Activated T-cell treated with anti-CD3 and anti-CD28 coated beads, Interleukin-2, amount 50 U/mL, for 72 hours (primary cell): ENCODE measurements around the gene SYT1. TPM values are rescaled to one million over a fixed set of nuclear protein-coding genes. Genes with fewer than 3 reads are reported as not detected.
A peak's percentile ranks its signal among the peaks of the same experiment; 100 is the strongest.

ENCODE experiments used
- ATAC-seq, 2 donors: fragments of 150-1000 bp; cut with Tn5 transposase; replicated peaks in 1 of 2; 2 replicates each; pipeline ENCODE4 v1.10.0; 2021; ENCODE audit warnings: moderate library complexity in 2 of 2, mild to moderate bottlenecking in 1 of 2
- DNase-seq, 2 donors: peaks; one replicate each; pipeline ENCODE4 v3.0.0; 2021 to 2022; ENCODE audit warnings: mixed read lengths in 1 of 2
- H3K27ac Mint-ChIP-seq: one replicate; pipeline ENCODE4 v1.8.0; 2022; ENCODE audit warnings: mild to moderate bottlenecking, moderate library complexity, mixed read lengths
- H3K27me3 Mint-ChIP-seq: one replicate; pipeline ENCODE4 v1.8.0; 2022; ENCODE audit warnings: low read depth, mixed read lengths
- H3K36me3 Mint-ChIP-seq, 2 donors: one replicate each; pipeline ENCODE4 v1.8.0; 2022; ENCODE audit warnings: mixed read lengths in 2 of 2, mild to moderate bottlenecking in 1 of 2; ENCODE audit not compliant: insufficient read depth in 2 of 2
- H3K4me1 Mint-ChIP-seq: one replicate; pipeline ENCODE4 v1.8.0; 2022; ENCODE audit warnings: low read depth, mixed read lengths
- H3K4me3 Mint-ChIP-seq, 2 donors: one replicate each; pipeline ENCODE4 v1.8.0; 2022; ENCODE audit warnings: mild to moderate bottlenecking in 2 of 2, mixed read lengths in 2 of 2, moderate library complexity in 2 of 2
- H3K9me3 Mint-ChIP-seq, 2 donors: one replicate each; pipeline ENCODE4 v1.8.0; 2022; ENCODE audit warnings: mixed read lengths in 2 of 2
- total RNA-seq, 2 donors: library from RNA; stranded (reverse); gene quantifications; one replicate each; pipeline ENCODE4 v1.2.3, GENCODE V29; 2022

SYT1 gene
- total RNA-seq, 2 donors from 2014 or later, result not detected

- Mint-ChIP-seq H3K4me3 (no peak overlapping the region), H3K4me1 (no peaks in the 10 kb centered on the region), H3K27me3 (no peaks in the 10 kb centered on the region), H3K36me3 (no peaks in the 10 kb centered on the region), H3K27ac (no peak overlapping the region), H3K9me3 (no peaks in the 10 kb centered on the region)
- ATAC-seq (no peak), DNase-seq (no peak)
These were observed 517.0 kb downstream of the SYT1 start for GRCh38 chr12:79381248-79382208.

DNA sequence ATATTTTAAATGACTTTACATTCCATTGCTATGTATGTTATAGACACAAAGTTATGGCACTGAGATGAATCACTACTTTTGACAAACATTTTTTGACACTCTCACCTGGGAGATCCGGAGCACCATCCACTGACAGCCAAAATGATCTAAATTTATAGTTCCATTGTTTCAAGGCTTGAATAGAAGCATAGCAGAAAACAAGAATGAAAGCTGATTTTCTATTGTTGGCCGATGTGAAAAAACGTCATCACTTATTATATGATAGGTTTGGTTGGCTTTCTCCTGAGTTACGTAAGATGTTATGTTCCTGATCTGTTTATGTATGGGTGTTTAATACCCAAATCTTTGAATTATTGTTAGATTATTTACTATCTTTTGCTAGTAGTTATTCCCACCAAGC is 520.0 kb downstream of the SYT1 start:
- Mint-ChIP-seq H3K27me3 (no peaks in the 10 kb centered on the region), H3K27ac (no peak overlapping the region), H3K36me3 (no peaks in the 10 kb centered on the region), H3K4me3 (no peak overlapping the region), H3K4me1 (no peaks in the 10 kb centered on the region), H3K9me3 (no peaks in the 10 kb centered on the region)
- ATAC-seq, result no peak
- no peak for DNase-seq

GRCh38 chr12:79388011-79388410 is 523.4 kb downstream of the SYT1 start:
- ATAC-seq (no peak), DNase-seq (no peak)
- Mint-ChIP-seq H3K9me3 (no peaks in the 10 kb centered on the region), H3K27ac (no peak overlapping the region), H3K4me1 (no peaks in the 10 kb centered on the region), H3K27me3 (no peaks in the 10 kb centered on the region), H3K4me3 (no peak overlapping the region), H3K36me3 (no peaks in the 10 kb centered on the region)

- Mint-ChIP-seq H3K4me1 (no peaks in the 10 kb centered on the region), H3K36me3 (no peaks in the 10 kb centered on the region), H3K9me3 (peaks cover 1 to 3% of the 10 kb centered on the region in 2 donors), H3K27me3 (no peaks in the 10 kb centered on the region), H3K27ac (peak overlapping the region; percentile 71), H3K4me3 (no peak overlapping the region)
- ATAC-seq (no peak), DNase-seq (no peak)
These were observed 529.3 kb downstream of the SYT1 start for GRCh38 chr12:79393842-79394241.

GRCh38 chr12:79397609-79398008 is 533.0 kb downstream of the SYT1 start:
- H3K4me3 Mint-ChIP-seq, result no peak overlapping the region
- DNase-seq, result no peak
- no peak overlapping the region for H3K27ac Mint-ChIP-seq
- no peak for ATAC-seq
- H3K27me3 Mint-ChIP-seq, result no peaks in the 10 kb centered on the region
- H3K9me3 Mint-ChIP-seq, result peaks cover 1 to 3% of the 10 kb centered on the region in 2 donors
- H3K36me3 Mint-ChIP-seq, result no peaks in the 10 kb centered on the region
- no peaks in the 10 kb centered on the region for H3K4me1 Mint-ChIP-seq

DNA sequence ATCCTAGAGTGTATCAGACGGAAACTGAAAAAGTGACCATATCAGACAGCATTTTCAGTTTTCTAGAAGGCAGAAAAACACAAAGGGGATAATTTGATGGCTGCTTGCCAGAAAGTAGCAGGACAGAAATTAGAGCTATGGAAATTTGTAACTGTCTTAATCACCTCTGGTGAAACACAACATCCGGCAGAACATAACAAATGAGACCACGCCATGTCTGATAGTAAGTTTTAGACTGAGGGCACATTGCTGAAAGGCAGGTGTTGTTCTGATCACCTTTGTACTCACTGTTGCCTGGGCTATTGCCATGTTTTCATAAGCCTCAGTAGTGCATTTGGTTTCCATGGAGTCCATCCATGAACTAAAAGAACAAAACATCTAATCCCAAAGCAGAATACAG is 535.9 kb downstream of the SYT1 start:
- Mint-ChIP-seq H3K36me3 (no peaks in the 10 kb centered on the region), H3K27me3 (no peaks in the 10 kb centered on the region), H3K4me3 (no peak overlapping the region), H3K27ac (no peak overlapping the region), H3K4me1 (no peaks in the 10 kb centered on the region), H3K9me3 (no peaks in the 10 kb centered on the region)
- no peak for DNase-seq
- no peak for ATAC-seq

- Mint-ChIP-seq H3K4me3 (no peak overlapping the region), H3K27me3 (no peaks in the 10 kb centered on the region), H3K27ac (no peak overlapping the region), H3K36me3 (no peaks in the 10 kb centered on the region), H3K9me3 (no peaks in the 10 kb centered on the region), H3K4me1 (no peaks in the 10 kb centered on the region)
- DNase-seq, result no peak
- ATAC-seq, result no peak
These were observed 538.0 kb downstream of the SYT1 start for GRCh38 chr12:79402606-79403005.

DNA sequence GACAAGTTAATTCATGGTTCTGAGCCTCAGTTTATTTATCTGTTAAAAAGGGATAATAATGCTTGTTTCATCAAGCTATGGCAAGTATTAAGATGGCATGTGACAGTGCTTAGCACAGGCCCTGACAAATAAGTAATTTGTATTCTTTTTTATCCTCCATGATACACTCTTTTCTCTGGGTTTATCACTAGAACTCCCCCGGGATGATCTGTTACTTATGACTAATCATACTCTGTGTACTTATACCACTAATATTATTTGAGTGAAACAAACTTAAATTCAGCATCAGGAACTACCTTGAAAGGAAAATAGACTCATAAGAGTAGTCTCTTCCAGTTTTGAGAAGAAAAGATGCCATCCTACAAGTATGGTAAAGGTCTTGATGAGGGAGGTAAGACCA is 542.4 kb downstream of the SYT1 start:
- ATAC-seq (no peak), DNase-seq (no peak)
- no peak overlapping the region for H3K27ac Mint-ChIP-seq
- H3K9me3 Mint-ChIP-seq, result no peaks in the 10 kb centered on the region
- no peaks in the 10 kb centered on the region for H3K36me3 Mint-ChIP-seq
- no peaks in the 10 kb centered on the region for H3K4me1 Mint-ChIP-seq
- H3K4me3 Mint-ChIP-seq, result no peak overlapping the region
- H3K27me3 Mint-ChIP-seq, result no peaks in the 10 kb centered on the region

GRCh38 chr12:79407671-79408622 is 543.4 kb downstream of the SYT1 start:
- Mint-ChIP-seq H3K27ac (no peak overlapping the region), H3K4me3 (no peak overlapping the region), H3K4me1 (no peaks in the 10 kb centered on the region), H3K27me3 (no peaks in the 10 kb centered on the region), H3K36me3 (no peaks in the 10 kb centered on the region), H3K9me3 (no peaks in the 10 kb centered on the region)
- DNase-seq (peak; percentile 2 to 11), ATAC-seq (peak in 1 of 2 donors; percentile 36)

DNA sequence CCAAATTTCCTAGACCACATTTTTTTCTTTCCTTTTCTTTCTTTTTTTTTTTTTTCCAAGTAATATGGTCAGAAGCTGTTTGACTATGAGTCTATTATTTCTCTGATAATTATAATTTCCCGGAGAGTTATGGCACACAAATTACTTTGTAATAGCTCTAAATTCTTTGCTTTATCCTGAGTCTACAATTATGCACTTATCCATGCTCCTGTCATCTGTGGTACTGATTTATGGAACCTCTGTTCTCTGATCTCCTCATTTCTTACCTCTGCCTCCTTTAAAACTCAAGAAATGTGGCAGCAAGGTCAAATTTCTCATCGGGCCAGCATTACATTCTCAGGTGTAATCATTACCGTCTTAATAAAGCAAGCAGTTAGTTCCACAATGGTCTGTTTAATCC is 544.1 kb downstream of the SYT1 start:
- ATAC-seq (no peak), DNase-seq (no peak)
- H3K4me3 Mint-ChIP-seq, result no peak overlapping the region
- no peaks in the 10 kb centered on the region for H3K4me1 Mint-ChIP-seq
- H3K27me3 Mint-ChIP-seq, result no peaks in the 10 kb centered on the region
- no peaks in the 10 kb centered on the region for H3K9me3 Mint-ChIP-seq
- no peaks in the 10 kb centered on the region for H3K36me3 Mint-ChIP-seq
- H3K27ac Mint-ChIP-seq, result no peak overlapping the region

- H3K27ac Mint-ChIP-seq, result no peak overlapping the region
- peaks cover 0 to 2% of the 10 kb centered on the region in 2 donors for H3K9me3 Mint-ChIP-seq
- H3K36me3 Mint-ChIP-seq, result no peaks in the 10 kb centered on the region
- ATAC-seq, result no peak
- DNase-seq, result no peak
- no peaks in the 10 kb centered on the region for H3K4me1 Mint-ChIP-seq
- no peaks in the 10 kb centered on the region for H3K27me3 Mint-ChIP-seq
- H3K4me3 Mint-ChIP-seq, result no peak overlapping the region
These were observed 545.0 kb downstream of the SYT1 start for GRCh38 chr12:79409562-79409961.

DNA sequence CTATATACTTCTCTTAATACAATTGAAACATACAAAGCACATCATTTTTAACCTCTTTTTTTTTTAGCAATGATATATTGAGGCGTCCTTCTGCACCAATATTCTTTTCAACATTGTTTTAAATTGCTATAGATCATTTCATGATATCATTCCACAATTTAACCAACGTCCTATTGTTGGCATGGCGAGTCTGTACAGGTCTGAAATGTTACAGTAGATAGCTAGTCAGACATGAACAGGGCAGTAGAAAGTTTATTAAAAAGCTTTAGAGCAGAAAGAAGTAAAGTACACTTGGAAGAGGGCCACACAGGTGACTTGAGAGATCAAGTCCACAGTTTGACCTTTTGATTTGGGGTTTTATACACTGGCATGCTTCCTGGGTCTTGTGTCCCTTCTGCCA is 547.2 kb downstream of the SYT1 start:
- H3K4me1 Mint-ChIP-seq, result no peaks in the 10 kb centered on the region
- H3K27ac Mint-ChIP-seq, result no peak overlapping the region
- H3K9me3 Mint-ChIP-seq, result peaks cover 0 to 2% of the 10 kb centered on the region in 2 donors
- no peak for DNase-seq
- H3K27me3 Mint-ChIP-seq, result no peaks in the 10 kb centered on the region
- H3K36me3 Mint-ChIP-seq, result no peaks in the 10 kb centered on the region
- ATAC-seq, result no peak
- H3K4me3 Mint-ChIP-seq, result no peak overlapping the region

DNA sequence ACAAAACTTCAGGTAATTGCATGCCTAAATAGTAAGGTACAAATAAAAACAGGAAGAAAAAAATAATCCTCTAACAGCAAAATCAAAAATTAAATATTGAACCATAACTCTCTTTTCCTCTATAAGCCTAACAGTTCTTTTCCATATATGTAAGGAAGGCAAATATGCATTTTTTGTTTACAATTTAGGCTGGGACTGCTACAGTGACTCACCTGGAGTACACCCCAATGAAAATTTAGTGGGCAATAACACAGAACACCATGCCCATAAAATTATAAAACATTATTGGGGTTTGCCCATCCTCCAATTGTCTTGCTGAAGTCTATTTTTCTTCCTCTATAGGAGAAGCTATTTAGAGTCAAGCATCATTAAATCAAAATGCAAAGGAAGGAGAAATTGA is 549.2 kb downstream of the SYT1 start:
- Mint-ChIP-seq H3K9me3 (peaks cover 0 to 2% of the 10 kb centered on the region in 2 donors), H3K27ac (no peak overlapping the region), H3K4me3 (no peak overlapping the region), H3K27me3 (no peaks in the 10 kb centered on the region), H3K36me3 (no peaks in the 10 kb centered on the region), H3K4me1 (no peaks in the 10 kb centered on the region)
- no peak for DNase-seq
- ATAC-seq, result no peak
